Neuronal stem cell (in vitro differentiated cells): ENCODE results near the gene IL17C.
A peak's percentile ranks its signal among the peaks of the same experiment; 100 is the strongest.

Source experiments
- DNase-seq: peaks from one replicate; pipeline ENCODE4 v3.0.0-alpha.2; 2013; ENCODE audit warnings: low spot score
- H2AFZ ChIP-seq: one replicate; pipeline ENCODE4 v1.6.1; 2013; ENCODE audit warnings: mild to moderate bottlenecking, low read length, inconsistent platforms
- H2AK5ac ChIP-seq: 2 replicates; pipeline ENCODE4 v1.6.1; 2013; ENCODE audit warnings: low read depth, mild to moderate bottlenecking, inconsistent platforms, low read length, moderate library complexity, mixed read lengths
- H2BK120ac ChIP-seq: 2 replicates; pipeline ENCODE4 v1.6.1; 2013; ENCODE audit warnings: low read depth, mild to moderate bottlenecking, inconsistent platforms, low read length, moderate library complexity, mixed read lengths
- H2BK12ac ChIP-seq: one replicate; pipeline ENCODE4 v1.6.1; 2013; ENCODE audit warnings: low read length, inconsistent platforms
- H2BK15ac ChIP-seq: 2 replicates; pipeline ENCODE4 v1.6.1; 2013; ENCODE audit warnings: mild to moderate bottlenecking, low read length, inconsistent platforms, mixed read lengths
- H2BK5ac ChIP-seq: one replicate; pipeline ENCODE4 v1.6.1; 2013; ENCODE audit warnings: inconsistent platforms, mild to moderate bottlenecking, low read length, moderate library complexity
- H3K14ac ChIP-seq: one replicate; pipeline ENCODE4 v1.6.1; 2013; ENCODE audit warnings: low read length, inconsistent platforms
- H3K18ac ChIP-seq: 2 replicates; pipeline ENCODE4 v1.6.1; 2013; ENCODE audit warnings: low read length, inconsistent platforms
- H3K23ac ChIP-seq: 2 replicates; pipeline ENCODE4 v1.6.1; 2013; ENCODE audit warnings: low read depth, mild to moderate bottlenecking, mixed read lengths, low read length, inconsistent platforms; ENCODE audit not compliant: poor library complexity
- H3K27ac ChIP-seq: replicated peaks from 3 replicates; pipeline ENCODE4 v1.5.1; 2013; ENCODE audit warnings: low read length, inconsistent platforms
- H3K27me3 ChIP-seq, 3 experiments: 2 replicates each; pipeline ENCODE4 v1.6.1; 2013; ENCODE audit warnings: low read length in 3 of 3, mild to moderate bottlenecking in 2 of 3, inconsistent platforms in 1 of 3, low read depth in 1 of 3, mixed read lengths in 1 of 3, moderate library complexity in 1 of 3; ENCODE audit not compliant: control insufficient read depth in 3 of 3, insufficient read depth in 3 of 3
- H3K36me3 ChIP-seq, 2 donors: replicated peaks in 1 of 2; 2 replicates each; pipeline ENCODE4 v1.6.1; 2013; ENCODE audit warnings: low read length in 2 of 2; ENCODE audit not compliant: control insufficient read depth in 2 of 2, insufficient read depth in 2 of 2
- H3K4ac ChIP-seq: 2 replicates; pipeline ENCODE4 v1.6.1; 2013; ENCODE audit warnings: inconsistent platforms, mild to moderate bottlenecking, low read length, moderate library complexity
- H3K4me1 ChIP-seq, 2 donors: 1 replicate in 1 of 2; 2 replicates in 1 of 2; pipeline ENCODE4 v1.6.1; 2013; ENCODE audit warnings: low read length in 2 of 2, low read depth in 1 of 2; ENCODE audit not compliant: control insufficient read depth in 2 of 2, insufficient read depth in 1 of 2
- H3K4me2 ChIP-seq: one replicate; pipeline ENCODE4 v1.6.1; 2013; ENCODE audit warnings: mild to moderate bottlenecking, low read length, inconsistent platforms; ENCODE audit not compliant: insufficient read depth, poor library complexity, severe bottlenecking
- H3K4me3 ChIP-seq, 2 donors: 2 replicates each; pipeline ENCODE4 v1.5.1; 2013; ENCODE audit warnings: low read length in 2 of 2, mild to moderate bottlenecking in 2 of 2, inconsistent platforms in 1 of 2, moderate library complexity in 1 of 2
- H3K79me1 ChIP-seq: one replicate; pipeline ENCODE4 v1.6.1; 2013; ENCODE audit warnings: low read depth, mild to moderate bottlenecking, inconsistent platforms, low read length, moderate library complexity
- H3K9ac ChIP-seq: one replicate; pipeline ENCODE4 v1.6.1; 2013; ENCODE audit warnings: mild to moderate bottlenecking, low read depth, low read length, inconsistent platforms; ENCODE audit not compliant: poor library complexity
- H3K9me3 ChIP-seq, 2 donors: replicated peaks in 1 of 2; 2 replicates each; pipeline versions ENCODE3 to v1.6.1; 2013; ENCODE audit warnings: low read length in 2 of 2, mild to moderate bottlenecking in 2 of 2, inconsistent platforms in 1 of 2, low read depth in 1 of 2, mixed read lengths in 1 of 2, moderate library complexity in 1 of 2; ENCODE audit not compliant: control insufficient read depth in 2 of 2, insufficient read depth in 1 of 2
- H4K8ac ChIP-seq: one replicate; pipeline ENCODE4 v1.6.1; 2013; ENCODE audit warnings: low read depth, mild to moderate bottlenecking, inconsistent platforms, low read length, moderate library complexity
- H4K91ac ChIP-seq: one replicate; pipeline ENCODE4 v1.6.1; 2013; ENCODE audit warnings: low read length, low read depth, mild to moderate bottlenecking, inconsistent platforms; ENCODE audit not compliant: poor library complexity
- WGBS, 2 donors: extraction: QIAGEN DNeasy Blood & Tissue Kit; methylation state at CpG; one replicate each; pipeline ENCODE4 v1.1.7; 2013; ENCODE audit warnings: missing lambda C conversion rate in 2 of 2, mixed read lengths in 1 of 2; ENCODE audit not compliant: insufficient read length in 2 of 2, insufficient replicate concordance in 1 of 2; ENCODE audit errors: extremely low coverage in 2 of 2; 5-methylcytosine and 5-hydroxymethylcytosine counted together

The IL17C gene

GRCh38 chr16:88655733-88656281, 17.4 kb downstream of the IL17C start:
- Histone ChIP-seq H3K14ac (no peak overlapping the region), H3K4me2 (no peak overlapping the region), H2BK15ac (no peak overlapping the region), H3K23ac (no peak overlapping the region), H3K27me3 (no peaks in the 10 kb centered on the region), H3K79me1 (peaks cover 27% of the 10 kb centered on the region), H2AFZ (no peak overlapping the region), H3K9ac (no peak overlapping the region), H4K91ac (no peak overlapping the region), H3K4me1 (peaks cover 9 to 14% of the 10 kb centered on the region in 2 donors), H3K18ac (no peak overlapping the region), H3K27ac (no peak overlapping the region), H2AK5ac (no peak overlapping the region), H3K4ac (no peak overlapping the region), H2BK120ac (no peak overlapping the region), H3K9me3 (no peaks in the 10 kb centered on the region), H3K36me3 (peaks cover 48 to 93% of the 10 kb centered on the region in 2 donors), H4K8ac (peak overlapping the region; percentile 65), H2BK5ac (no peak overlapping the region), H2BK12ac (peak overlapping the region; percentile 41), H3K4me3 (no peak overlapping the region)
- no peak for DNase-seq
- no CpG with 5 or more reads among the region's 29 CpGs for WGBS, 2 donors

GRCh38 chr16:88656291-88656980, 18.1 kb downstream of the IL17C start:
- H2AK5ac ChIP-seq, result no peak overlapping the region
- H3K27me3 ChIP-seq, result no peaks in the 10 kb centered on the region
- H3K27ac ChIP-seq, result no peak overlapping the region
- H3K9ac ChIP-seq, result peak overlapping the region; percentile 78
- no peak overlapping the region for H2BK5ac ChIP-seq
- H3K4ac ChIP-seq, result no peak overlapping the region
- no peak for DNase-seq
- H3K4me3 ChIP-seq, result no peak overlapping the region
- H3K18ac ChIP-seq, result no peak overlapping the region
- no peak overlapping the region for H3K23ac ChIP-seq
- no peak overlapping the region for H2BK120ac ChIP-seq
- H2BK15ac ChIP-seq, result no peak overlapping the region
- H2AFZ ChIP-seq, result no peak overlapping the region
- no peak overlapping the region for H3K4me2 ChIP-seq
- no CpG with 5 or more reads among the region's 25 CpGs for WGBS, 2 donors
- peaks cover 48 to 93% of the 10 kb centered on the region in 2 donors for H3K36me3 ChIP-seq
- peaks cover 22% of the 10 kb centered on the region for H3K79me1 ChIP-seq
- H3K9me3 ChIP-seq, result no peaks in the 10 kb centered on the region
- no peak overlapping the region for H4K8ac ChIP-seq
- no peak overlapping the region for H3K14ac ChIP-seq
- H2BK12ac ChIP-seq, result peak overlapping the region; percentile 22
- H3K4me1 ChIP-seq, result peaks cover 6 to 13% of the 10 kb centered on the region in 2 donors
- no peak overlapping the region for H4K91ac ChIP-seq

- no peak overlapping the region for H2BK120ac ChIP-seq
- H4K91ac ChIP-seq, result no peak overlapping the region
- no peak for DNase-seq
These were observed 19.0 kb downstream of the IL17C start for GRCh38 chr16:88657371-88657770.

GRCh38 chr16:88658714-88659113, 20.3 kb downstream of the IL17C start:
- no peak overlapping the region for H4K91ac ChIP-seq
- H3K9me3 ChIP-seq, result no peaks in the 10 kb centered on the region
- peak overlapping the region; percentile 87 for H2BK120ac ChIP-seq

More at GRCh38 chr16:88657371-88657770, 19.0 kb downstream of the IL17C start:
- H3K4me2 ChIP-seq, result no peak overlapping the region
- peaks cover 46 to 86% of the 10 kb centered on the region in 2 donors for H3K36me3 ChIP-seq
- no peaks in the 10 kb centered on the region for H3K9me3 ChIP-seq
- H2BK5ac ChIP-seq, result no peak overlapping the region
- H2BK12ac ChIP-seq, result no peak overlapping the region
- no CpG with 5 or more reads among the region's 19 CpGs for WGBS, 2 donors
- H2AFZ ChIP-seq, result no peak overlapping the region
- H3K27ac ChIP-seq, result no peak overlapping the region
- no peaks in the 10 kb centered on the region for H3K27me3 ChIP-seq
- no peak overlapping the region for H2AK5ac ChIP-seq
- H3K14ac ChIP-seq, result peak overlapping the region; percentile 21
- peak overlapping the region; percentile 60 for H3K9ac ChIP-seq
- peak overlapping the region; percentile 82 for H4K8ac ChIP-seq
- H3K18ac ChIP-seq, result no peak overlapping the region
- H2BK15ac ChIP-seq, result no peak overlapping the region
- H3K79me1 ChIP-seq, result peaks cover 25% of the 10 kb centered on the region
- H3K23ac ChIP-seq, result peak overlapping the region; percentile 73
- no peak overlapping the region for H3K4me3 ChIP-seq
- H3K4me1 ChIP-seq, result peaks cover 5 to 6% of the 10 kb centered on the region in 2 donors
- no peak overlapping the region for H3K4ac ChIP-seq

More at GRCh38 chr16:88658714-88659113, 20.3 kb downstream of the IL17C start:
- no peak overlapping the region for H3K4ac ChIP-seq
- H3K9ac ChIP-seq, result peak overlapping the region; percentile 44
- H3K79me1 ChIP-seq, result peaks cover 32% of the 10 kb centered on the region
- no peak overlapping the region for H3K4me3 ChIP-seq
- no peak overlapping the region for H3K23ac ChIP-seq
- peaks cover 5 to 6% of the 10 kb centered on the region in 2 donors for H3K4me1 ChIP-seq
- H2AFZ ChIP-seq, result no peak overlapping the region
- H3K27ac ChIP-seq, result no peak overlapping the region
- no peak overlapping the region for H3K4me2 ChIP-seq
- peaks cover 41 to 72% of the 10 kb centered on the region in 2 donors for H3K36me3 ChIP-seq
- no peak overlapping the region for H2AK5ac ChIP-seq
- peak overlapping the region; percentile 57 for H3K18ac ChIP-seq
- no CpG with 5 or more reads among the region's 15 CpGs for WGBS, 2 donors
- no peak overlapping the region for H2BK12ac ChIP-seq
- DNase-seq, result no peak
- H2BK15ac ChIP-seq, result no peak overlapping the region
- H3K14ac ChIP-seq, result no peak overlapping the region
- no peak overlapping the region for H4K8ac ChIP-seq
- no peaks in the 10 kb centered on the region for H3K27me3 ChIP-seq
- H2BK5ac ChIP-seq, result peak overlapping the region; percentile 53
